HEK293T (cell line): ENCODE measurements around the gene IRAK4.

Experiments
- CTCF ChIA-PET: fragments of 350-600 bp; formaldehyde crosslinking; extraction: SDS; loops from one replicate; lab custom pipeline; 2021; ENCODE audit warnings: antibody characterized with exemption, inconsistent platforms; lab: Yijun Ruan, JAX
- POLR2A ChIA-PET: fragments of 350-600 bp; formaldehyde crosslinking; extraction: SDS; loops from one replicate; lab custom pipeline; 2020; ENCODE audit warnings: antibody characterized with exemption, inconsistent platforms; lab: Yijun Ruan, JAX
- DNase-seq: peaks from one replicate; pipeline ENCODE4 v3.0.0; 2012; ENCODE audit warnings: mixed read lengths; ENCODE audit errors: extremely low spot score
- ARNT ChIP-seq: fragments of 450-650 bp; IDR thresholded peaks from 2 replicates; pipeline ENCODE4 v1.6.1; 2017; ENCODE audit warnings: mild to moderate bottlenecking
- BHLHE40 ChIP-seq: fragments of 450-650 bp; IDR thresholded peaks from 2 replicates; pipeline ENCODE4 v1.6.1; 2016; ENCODE audit warnings: mild to moderate bottlenecking, moderate library complexity, borderline replicate concordance
- CTBP1 ChIP-seq: fragments of 450-650 bp; IDR thresholded peaks from 2 replicates; pipeline ENCODE4 v1.6.1; 2016; ENCODE audit warnings: borderline replicate concordance
- ELF4 ChIP-seq: fragments of 450-650 bp; IDR thresholded peaks from 2 replicates; pipeline ENCODE4 v1.6.1; 2017; ENCODE audit warnings: antibody characterized with exemption
- FOXA1 ChIP-seq: fragments of 450-650 bp; IDR thresholded peaks from 2 replicates; pipeline ENCODE4 v1.6.1; 2016; ENCODE audit warnings: mild to moderate bottlenecking
- FOXK2 ChIP-seq: fragments of 450-650 bp; IDR thresholded peaks from 2 replicates; pipeline ENCODE4 v1.6.1; 2016; ENCODE audit warnings: mild to moderate bottlenecking
- FOXM1 ChIP-seq: fragments of 450-650 bp; IDR thresholded peaks from 2 replicates; pipeline ENCODE4 v1.6.1; 2017; ENCODE audit warnings: mild to moderate bottlenecking, borderline replicate concordance
- HDGF ChIP-seq: fragments of 450-650 bp; IDR thresholded peaks from 2 replicates; pipeline ENCODE4 v1.6.1; 2017; ENCODE audit warnings: antibody characterized with exemption, borderline replicate concordance
- L3MBTL2 ChIP-seq: fragments of 450-650 bp; conservative IDR thresholded peaks from 2 replicates; pipeline ENCODE4 v1.6.1; 2016; ENCODE audit warnings: mild to moderate bottlenecking
- LEF1 ChIP-seq: fragments of 450-650 bp; IDR thresholded peaks from 2 replicates; pipeline ENCODE4 v1.6.1; 2017; ENCODE audit warnings: mild to moderate bottlenecking, borderline replicate concordance
- NFRKB ChIP-seq: fragments of 450-650 bp; IDR thresholded peaks from 2 replicates; pipeline ENCODE4 v1.6.1; 2016; ENCODE audit warnings: mild to moderate bottlenecking, moderate library complexity
- PKNOX1 ChIP-seq: fragments of 450-650 bp; IDR thresholded peaks from 2 replicates; pipeline ENCODE4 v1.6.1; 2016
- SP1 ChIP-seq: fragments of 450-650 bp; IDR thresholded peaks from 2 replicates; pipeline ENCODE4 v1.6.1; 2017
- SUZ12 ChIP-seq: fragments of 450-650 bp; IDR thresholded peaks from 2 replicates; pipeline ENCODE4 v1.6.1; 2016; ENCODE audit warnings: mild to moderate bottlenecking
- TARDBP ChIP-seq: fragments of 450-650 bp; IDR thresholded peaks from 2 replicates; pipeline ENCODE4 v1.6.1; 2016
- ZNF384 ChIP-seq: fragments of 450-650 bp; IDR thresholded peaks from 2 replicates; pipeline ENCODE4 v1.6.1; 2016

The IRAK4 gene

GRCh38 chr12:43730283-43730682 lies 28.5 kb upstream of the IRAK4 start:
- POLR2A ChIA-PET = no interaction called here
- DNase-seq = no peak
- TF ChIP-seq BHLHE40 (no peak), FOXA1 (no peak), ARNT (no peak), SUZ12 (no peak), ZNF384 (no peak), L3MBTL2 (no peak), PKNOX1 (no peak), HDGF (no peak), TARDBP (no peak), SP1 (no peak)
- CTCF ChIA-PET = interaction anchor here (0.7 kb wide), 1 partner anchor 287 kb away, joined by 3 read pairs; no protein-coding TSS in a partner anchor

GRCh38 chr12:43733687-43734086 lies 25.1 kb upstream of the IRAK4 start:
- no peak for TF ChIP-seq FOXK2
- no peak for TF ChIP-seq L3MBTL2
- TF ChIP-seq HDGF = no peak
- TF ChIP-seq FOXA1 = no peak
- no peak for TF ChIP-seq SUZ12
- TF ChIP-seq NFRKB = no peak
- DNase-seq = no peak
- POLR2A ChIA-PET = no interaction called here
- CTCF ChIA-PET = interaction anchor here (1.1 kb wide), 1 partner anchor 149 kb away, joined by 3 read pairs; no protein-coding TSS in a partner anchor

- ChIA-PET POLR2A (no interaction called here), CTCF (no interaction called here)
- no peak for DNase-seq
- TF ChIP-seq CTBP1 (no peak), ARNT (no peak), FOXK2 (no peak), BHLHE40 (no peak), FOXA1 (no peak), HDGF (no peak), PKNOX1 (no peak), SP1 (no peak), NFRKB (no peak), LEF1 (no peak), FOXM1 (no peak), ZNF384 (no peak), ELF4 (no peak), TARDBP (no peak)
Observed at GRCh38 chr12:43736927-43737440, 21.8 kb upstream of the IRAK4 start.

GRCh38 chr12:43737646-43738045 lies 21.1 kb upstream of the IRAK4 start:
- DNase-seq = no peak
- TF ChIP-seq ZNF384 (no peak), BHLHE40 (no peak), FOXM1 (no peak), L3MBTL2 (no peak)
- CTCF ChIA-PET = no interaction called here
- POLR2A ChIA-PET = no interaction called here

GRCh38 chr12:43740511-43741100 lies 18.1 kb upstream of the IRAK4 start:
- ChIA-PET CTCF (no interaction called here), POLR2A (no interaction called here)
- DNase-seq = no peak
- TF ChIP-seq HDGF = no peak
- TF ChIP-seq SUZ12 = no peak
- no peak for TF ChIP-seq PKNOX1
- no peak for TF ChIP-seq CTBP1

- ChIA-PET CTCF (no interaction called here), POLR2A (no interaction called here)
- no peak for DNase-seq
- TF ChIP-seq FOXK2 = no peak
- TF ChIP-seq LEF1 = no peak
- TF ChIP-seq ARNT = no peak
- no peak for TF ChIP-seq SUZ12
- no peak for TF ChIP-seq NFRKB
- no peak for TF ChIP-seq TARDBP
- TF ChIP-seq HDGF = no peak
- TF ChIP-seq FOXA1 = no peak
- TF ChIP-seq ZNF384 = no peak
- no peak for TF ChIP-seq CTBP1
- TF ChIP-seq FOXM1 = no peak
- no peak for TF ChIP-seq PKNOX1
- TF ChIP-seq SP1 = no peak
- no peak for TF ChIP-seq BHLHE40
Observed at GRCh38 chr12:43742106-43742505, 16.6 kb upstream of the IRAK4 start.
